ENCODE results near the gene PRELID1.

GRCh38 chr5:177355162-177355867, 51.7 kb downstream of the PRELID1 start:
- TF ChIP-seq, protein P1, sequence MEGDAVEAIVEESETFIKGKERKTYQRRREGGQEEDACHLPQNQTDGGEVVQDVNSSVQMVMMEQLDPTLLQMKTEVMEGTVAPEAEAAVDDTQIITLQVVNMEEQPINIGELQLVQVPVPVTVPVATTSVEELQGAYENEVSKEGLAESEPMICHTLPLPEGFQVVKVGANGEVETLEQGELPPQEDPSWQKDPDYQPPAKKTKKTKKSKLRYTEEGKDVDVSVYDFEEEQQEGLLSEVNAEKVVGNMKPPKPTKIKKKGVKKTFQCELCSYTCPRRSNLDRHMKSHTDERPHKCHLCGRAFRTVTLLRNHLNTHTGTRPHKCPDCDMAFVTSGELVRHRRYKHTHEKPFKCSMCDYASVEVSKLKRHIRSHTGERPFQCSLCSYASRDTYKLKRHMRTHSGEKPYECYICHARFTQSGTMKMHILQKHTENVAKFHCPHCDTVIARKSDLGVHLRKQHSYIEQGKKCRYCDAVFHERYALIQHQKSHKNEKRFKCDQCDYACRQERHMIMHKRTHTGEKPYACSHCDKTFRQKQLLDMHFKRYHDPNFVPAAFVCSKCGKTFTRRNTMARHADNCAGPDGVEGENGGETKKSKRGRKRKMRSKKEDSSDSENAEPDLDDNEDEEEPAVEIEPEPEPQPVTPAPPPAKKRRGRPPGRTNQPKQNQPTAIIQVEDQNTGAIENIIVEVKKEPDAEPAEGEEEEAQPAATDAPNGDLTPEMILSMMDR (IDR thresholded peaks at IDR 0.05; ENCODE audit: insufficient read depth, low read depth, low read length) = no peak
- no peak for TF ChIP-seq EZH2 (IDR thresholded peaks at IDR 0.05; ENCODE audit: insufficient read depth, low read length)

Data from astrocyte (in vitro differentiated cells and primary cell).